Left lung (tissue), 10 donors: ENCODE results near the gene OR2AT4. TPM values are rescaled to one million over a fixed set of nuclear protein-coding genes. Genes with fewer than 3 reads are reported as not detected.

Experiments used
- ATAC-seq: fragments of 200-7000 bp; cut with Tn5 transposase; one replicate; pipeline ENCODE4 v1.9.1; 2020; ENCODE audit warnings: moderate library complexity
- DNase-seq, 4 donors: peaks; one replicate each; pipeline ENCODE4 v3.0.0-alpha.2; 2013 to 2020
- H3K27ac ChIP-seq, 2 donors: fragments of 200-600 bp; sonication (generic) in 1 of 2; one replicate each; pipeline versions ENCODE4 v1.5.0 to v1.8.0; 2020 to 2021
- H3K27me3 ChIP-seq, 2 donors: fragments of 200-600 bp; sonication (generic) in 1 of 2; one replicate each; pipeline versions ENCODE4 v1.5.0 to v1.8.0; 2020 to 2021
- H3K36me3 ChIP-seq, 2 donors: fragments of 200-600 bp; sonication (generic) in 1 of 2; one replicate each; pipeline versions ENCODE4 v1.5.0 to v1.8.0; 2020 to 2021
- H3K4me1 ChIP-seq, 2 donors: fragments of 200-600 bp; one replicate each; pipeline ENCODE4 v1.8.0; 2021
- H3K4me3 ChIP-seq, 2 donors: fragments of 200-600 bp; sonication (generic) in 1 of 2; one replicate each; pipeline versions ENCODE4 v1.5.0 to v1.8.0; 2020 to 2021; ENCODE audit warnings: mild to moderate bottlenecking in 1 of 2
- H3K9me3 ChIP-seq, 2 donors: fragments of 200-600 bp; sonication (generic) in 1 of 2; one replicate each; pipeline versions ENCODE4 v1.5.0 to v1.8.0; 2020 to 2021
- intact Hi-C, 2 donors: fragments of 100-400 bp; cut with DNase I; formaldehyde crosslinking; loops; one replicate each; pipeline versions ENCODE4 v1.11.2 to v1.14.2; 2022
- polyA plus RNA-seq, 6 donors: library from polyadenylated mRNA; unstranded; fragments of 120-200 nt; gene quantifications; one replicate each; pipeline ENCODE4 v1.2.1, GENCODE V29; 2013; ENCODE audit not compliant: insufficient read length in 6 of 6
- total RNA-seq, 2 donors: library from RNA; stranded (reverse); fragmentation: NEBNext Ultra II Directional; extraction: Animal tissue kit (Norgen Biotek cat#: 25700); gene quantifications; one replicate each; pipeline ENCODE4 v1.2.1, GENCODE V29; 2021
- TF ChIP-seq, protein P1 (sequence below), 2 donors: fragments of 200-600 bp; sonication (generic) in 1 of 2; IDR thresholded peaks; one replicate each; pipeline versions ENCODE4 v1.5.0 to v1.8.0; 2021; ENCODE audit warnings: antibody characterized with exemption in 2 of 2
- donor health status: DM: no; HTN: yes; CAD: no.
- donor health status: DM: no; HTN: no; CAD: no.

Gene OR2AT4
- total and polyA plus RNA-seq, 8 donors = 0.04 to 0.11 (median 0.06) TPM; not detected in 2

DNA sequence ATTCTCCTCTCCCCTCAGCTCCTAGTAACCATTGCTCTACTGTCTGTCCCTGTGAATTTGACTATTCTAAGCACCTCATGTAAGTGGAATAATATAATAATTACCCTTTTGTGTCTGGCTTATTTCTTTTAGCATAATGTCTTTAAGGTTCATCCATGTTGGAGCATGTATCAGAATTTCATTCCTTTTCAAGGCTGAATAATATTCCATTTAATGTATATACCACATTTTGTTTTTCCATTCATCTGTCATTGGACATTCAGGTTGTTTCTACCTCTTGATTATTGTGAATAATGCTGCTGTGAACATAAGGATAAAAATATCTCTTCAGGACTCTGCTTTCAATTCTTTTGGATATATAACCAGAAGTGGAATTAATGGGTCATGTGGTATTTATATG lies 28.1 kb downstream of the OR2AT4 start:
- Histone ChIP-seq H3K27me3 (peaks cover 0 to 19% of the 10 kb centered on the region in 2 donors), H3K36me3 (no peaks in the 10 kb centered on the region), H3K9me3 (no peaks in the 10 kb centered on the region), H3K4me1 (no peaks in the 10 kb centered on the region), H3K27ac (no peak overlapping the region), H3K4me3 (no peak overlapping the region)
- no peak for DNase-seq
- TF ChIP-seq, protein P1, sequence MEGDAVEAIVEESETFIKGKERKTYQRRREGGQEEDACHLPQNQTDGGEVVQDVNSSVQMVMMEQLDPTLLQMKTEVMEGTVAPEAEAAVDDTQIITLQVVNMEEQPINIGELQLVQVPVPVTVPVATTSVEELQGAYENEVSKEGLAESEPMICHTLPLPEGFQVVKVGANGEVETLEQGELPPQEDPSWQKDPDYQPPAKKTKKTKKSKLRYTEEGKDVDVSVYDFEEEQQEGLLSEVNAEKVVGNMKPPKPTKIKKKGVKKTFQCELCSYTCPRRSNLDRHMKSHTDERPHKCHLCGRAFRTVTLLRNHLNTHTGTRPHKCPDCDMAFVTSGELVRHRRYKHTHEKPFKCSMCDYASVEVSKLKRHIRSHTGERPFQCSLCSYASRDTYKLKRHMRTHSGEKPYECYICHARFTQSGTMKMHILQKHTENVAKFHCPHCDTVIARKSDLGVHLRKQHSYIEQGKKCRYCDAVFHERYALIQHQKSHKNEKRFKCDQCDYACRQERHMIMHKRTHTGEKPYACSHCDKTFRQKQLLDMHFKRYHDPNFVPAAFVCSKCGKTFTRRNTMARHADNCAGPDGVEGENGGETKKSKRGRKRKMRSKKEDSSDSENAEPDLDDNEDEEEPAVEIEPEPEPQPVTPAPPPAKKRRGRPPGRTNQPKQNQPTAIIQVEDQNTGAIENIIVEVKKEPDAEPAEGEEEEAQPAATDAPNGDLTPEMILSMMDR (IDR thresholded peaks at IDR 0.05) = no peak
- intact Hi-C loops = no loop called here
- no peak for ATAC-seq

- no peak overlapping the region for H3K27ac ChIP-seq
These were observed 30.6 kb downstream of the OR2AT4 start for GRCh38 chr11:75066061-75066460.

GRCh38 chr11:75063741-75064314 lies 32.8 kb downstream of the OR2AT4 start:
- DNase-seq = no peak
- no peaks in the 10 kb centered on the region for H3K4me1 ChIP-seq
- H3K27me3 ChIP-seq = no peaks in the 10 kb centered on the region
- no peaks in the 10 kb centered on the region for H3K9me3 ChIP-seq
- TF ChIP-seq, protein P1 (IDR thresholded peaks at IDR 0.05) = no peak
- no peak for ATAC-seq
- no peak overlapping the region for H3K4me3 ChIP-seq
- H3K36me3 ChIP-seq = no peaks in the 10 kb centered on the region
- intact Hi-C loops = no loop called here
- H3K27ac ChIP-seq = no peak overlapping the region

More at GRCh38 chr11:75066061-75066460, 30.6 kb downstream of the OR2AT4 start:
- no peaks in the 10 kb centered on the region for H3K9me3 ChIP-seq
- H3K4me3 ChIP-seq = no peak overlapping the region
- intact Hi-C loops = no loop called here
- TF ChIP-seq, protein P1 (IDR thresholded peaks at IDR 0.05) = no peak
- no peak for DNase-seq
- no peaks in the 10 kb centered on the region for H3K36me3 ChIP-seq
- no peaks in the 10 kb centered on the region for H3K4me1 ChIP-seq
- no peak for ATAC-seq
- H3K27me3 ChIP-seq = peaks cover 0 to 4% of the 10 kb centered on the region in 2 donors

- intact Hi-C loops = no loop called here
- no peak for ATAC-seq
These were observed 37.4 kb downstream of the OR2AT4 start for GRCh38 chr11:75059299-75059698.

DNA sequence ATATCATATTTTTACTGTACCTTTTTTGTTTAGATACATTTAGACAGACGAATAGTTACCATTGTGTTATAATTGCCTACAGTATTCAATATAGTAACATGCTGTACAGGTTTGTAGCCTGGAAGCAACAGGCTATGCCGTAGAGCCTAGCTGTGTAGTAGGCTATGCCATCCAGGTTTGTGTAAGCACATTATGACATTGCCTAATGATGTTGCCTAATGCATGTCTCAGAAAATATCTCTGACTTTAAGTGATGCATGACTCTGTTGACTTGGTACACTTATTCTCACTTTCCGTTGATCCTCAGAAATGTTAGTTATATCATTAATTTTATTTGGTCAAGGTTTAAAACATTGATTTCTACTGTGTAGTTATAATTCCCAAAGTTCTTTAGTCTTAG lies 39.9 kb downstream of the OR2AT4 start:
- H3K4me1 ChIP-seq = no peaks in the 10 kb centered on the region
- no peaks in the 10 kb centered on the region for H3K27me3 ChIP-seq
- DNase-seq (no peak), ATAC-seq (no peak)
- peaks cover 0 to 9% of the 10 kb centered on the region in 2 donors for H3K9me3 ChIP-seq
- no peak overlapping the region for H3K27ac ChIP-seq
- H3K4me3 ChIP-seq = no peak overlapping the region
- TF ChIP-seq, protein P1 (IDR thresholded peaks at IDR 0.05) = no peak
- intact Hi-C loops = no loop called here
- no peaks in the 10 kb centered on the region for H3K36me3 ChIP-seq

More at GRCh38 chr11:75059299-75059698, 37.4 kb downstream of the OR2AT4 start:
- TF ChIP-seq, protein P1 (IDR thresholded peaks at IDR 0.05) = no peak
- Histone ChIP-seq H3K36me3 (no peaks in the 10 kb centered on the region), H3K27me3 (no peaks in the 10 kb centered on the region), H3K27ac (no peak overlapping the region), H3K4me3 (no peak overlapping the region), H3K9me3 (no peaks in the 10 kb centered on the region), H3K4me1 (no peaks in the 10 kb centered on the region)
- no peak for DNase-seq
